ENCODE results near the gene PIP5KL1.

DNA sequence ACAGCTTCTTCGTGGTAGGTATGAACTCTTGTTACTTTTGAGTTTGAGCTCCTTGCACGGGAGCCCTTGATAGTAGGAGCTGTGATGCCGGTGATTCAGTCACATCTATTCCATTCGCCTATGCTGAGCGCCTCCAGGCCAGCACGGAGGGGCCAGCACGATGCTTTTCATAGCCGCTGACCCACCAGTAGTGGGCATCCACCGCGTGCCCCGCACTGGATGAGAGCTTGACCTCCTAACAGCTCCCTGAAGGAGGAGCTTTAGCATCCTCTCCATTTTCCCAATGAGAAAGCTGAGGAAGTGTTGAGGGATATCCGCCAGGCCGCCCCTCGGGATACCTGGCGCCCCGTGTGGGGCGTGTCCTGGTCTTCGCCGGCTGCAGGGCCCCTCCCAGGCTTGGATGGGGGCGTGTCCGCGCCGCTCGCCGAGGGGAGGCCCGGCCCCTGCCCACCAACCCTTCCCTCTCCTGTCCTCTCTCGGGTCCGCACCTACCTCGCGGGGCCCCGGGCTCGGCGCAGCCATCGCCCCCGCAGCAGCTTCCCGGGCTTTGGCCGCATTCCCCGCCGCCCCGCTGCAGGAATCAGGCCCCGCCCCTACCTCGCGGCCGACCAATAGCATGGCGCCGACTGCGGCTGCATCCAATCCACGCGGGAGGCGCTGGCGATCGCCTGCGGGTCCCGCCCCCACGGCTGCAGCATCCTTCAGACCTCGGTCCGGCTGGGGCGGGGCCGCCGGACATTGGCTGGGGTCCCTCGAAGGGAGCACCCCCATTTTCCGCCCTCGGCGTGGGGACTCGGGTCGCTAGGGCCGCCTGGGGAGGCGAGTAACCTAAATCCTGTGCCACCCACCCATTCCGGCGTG lies at the start of gene PIP5KL1:
- TF ChIP-seq, protein P1, sequence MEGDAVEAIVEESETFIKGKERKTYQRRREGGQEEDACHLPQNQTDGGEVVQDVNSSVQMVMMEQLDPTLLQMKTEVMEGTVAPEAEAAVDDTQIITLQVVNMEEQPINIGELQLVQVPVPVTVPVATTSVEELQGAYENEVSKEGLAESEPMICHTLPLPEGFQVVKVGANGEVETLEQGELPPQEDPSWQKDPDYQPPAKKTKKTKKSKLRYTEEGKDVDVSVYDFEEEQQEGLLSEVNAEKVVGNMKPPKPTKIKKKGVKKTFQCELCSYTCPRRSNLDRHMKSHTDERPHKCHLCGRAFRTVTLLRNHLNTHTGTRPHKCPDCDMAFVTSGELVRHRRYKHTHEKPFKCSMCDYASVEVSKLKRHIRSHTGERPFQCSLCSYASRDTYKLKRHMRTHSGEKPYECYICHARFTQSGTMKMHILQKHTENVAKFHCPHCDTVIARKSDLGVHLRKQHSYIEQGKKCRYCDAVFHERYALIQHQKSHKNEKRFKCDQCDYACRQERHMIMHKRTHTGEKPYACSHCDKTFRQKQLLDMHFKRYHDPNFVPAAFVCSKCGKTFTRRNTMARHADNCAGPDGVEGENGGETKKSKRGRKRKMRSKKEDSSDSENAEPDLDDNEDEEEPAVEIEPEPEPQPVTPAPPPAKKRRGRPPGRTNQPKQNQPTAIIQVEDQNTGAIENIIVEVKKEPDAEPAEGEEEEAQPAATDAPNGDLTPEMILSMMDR (IDR thresholded peaks at IDR 0.05; ENCODE audit: low read length), result no peak
- TF ChIP-seq EZH2phosphoT487 (IDR thresholded peaks at IDR 0.05; ENCODE audit: low read length) (no peak), EZH2 (optimal IDR thresholded peaks at IDR 0.05; ENCODE audit: low read depth, low read length) (no peak)

Measured in MM.1S (cell line).